Prostate gland (tissue), 2 donors: ENCODE data around the gene CCDC86.

ENCODE experiments used
- POLR2A ChIP-seq: fragments of 450-650 bp; IDR thresholded peaks from one replicate; pipeline ENCODE4 v1.6.1; 2016; ENCODE audit warnings: antibody characterized with exemption, mild to moderate bottlenecking
- TF ChIP-seq, protein P1 (sequence below), 4 experiments: fragments of 200-600 bp in 2 of 4; fragments of 450-650 bp in 2 of 4; sonication (generic) in 2 of 4; IDR thresholded peaks; 1 replicate in 3 of 4; 2 replicates in 1 of 4; pipeline ENCODE4 v1.5.1; 2016 to 2019; ENCODE audit warnings: antibody characterized with exemption in 4 of 4, mild to moderate bottlenecking in 2 of 4, moderate library complexity in 2 of 4

DNA sequence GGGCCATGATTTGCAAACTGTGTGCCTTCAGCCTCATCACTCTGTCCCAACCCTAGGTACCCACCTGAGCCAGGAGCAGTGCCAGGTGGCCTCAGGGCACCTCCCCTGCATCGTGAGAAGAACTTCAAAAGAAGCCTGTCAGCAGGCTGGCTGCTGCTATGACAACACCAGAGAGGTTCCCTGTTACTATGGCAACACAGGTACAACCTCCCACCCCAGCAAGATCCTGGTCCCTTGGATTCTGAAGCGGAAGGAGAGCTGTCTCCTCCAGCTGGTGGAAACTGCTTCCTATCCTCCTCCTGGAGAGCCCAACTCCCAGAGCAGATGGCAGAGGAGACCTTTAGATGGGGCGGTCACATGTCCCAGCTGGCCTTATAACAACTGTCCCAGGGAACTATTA, 28.4 kb downstream of the CCDC86 start:
- TF ChIP-seq, protein P1, sequence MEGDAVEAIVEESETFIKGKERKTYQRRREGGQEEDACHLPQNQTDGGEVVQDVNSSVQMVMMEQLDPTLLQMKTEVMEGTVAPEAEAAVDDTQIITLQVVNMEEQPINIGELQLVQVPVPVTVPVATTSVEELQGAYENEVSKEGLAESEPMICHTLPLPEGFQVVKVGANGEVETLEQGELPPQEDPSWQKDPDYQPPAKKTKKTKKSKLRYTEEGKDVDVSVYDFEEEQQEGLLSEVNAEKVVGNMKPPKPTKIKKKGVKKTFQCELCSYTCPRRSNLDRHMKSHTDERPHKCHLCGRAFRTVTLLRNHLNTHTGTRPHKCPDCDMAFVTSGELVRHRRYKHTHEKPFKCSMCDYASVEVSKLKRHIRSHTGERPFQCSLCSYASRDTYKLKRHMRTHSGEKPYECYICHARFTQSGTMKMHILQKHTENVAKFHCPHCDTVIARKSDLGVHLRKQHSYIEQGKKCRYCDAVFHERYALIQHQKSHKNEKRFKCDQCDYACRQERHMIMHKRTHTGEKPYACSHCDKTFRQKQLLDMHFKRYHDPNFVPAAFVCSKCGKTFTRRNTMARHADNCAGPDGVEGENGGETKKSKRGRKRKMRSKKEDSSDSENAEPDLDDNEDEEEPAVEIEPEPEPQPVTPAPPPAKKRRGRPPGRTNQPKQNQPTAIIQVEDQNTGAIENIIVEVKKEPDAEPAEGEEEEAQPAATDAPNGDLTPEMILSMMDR (IDR thresholded peaks at IDR 0.05), result no peak
- TF ChIP-seq POLR2A, result no peak
